ENCODE data around the gene GALNTL6.
"Not testable (repeated sequence)": the region's sequence is repeated elsewhere in the genome, so short reads cannot be mapped to it uniquely, and the experiment has no call there.

GALNTL6 gene

GRCh38 chr4:173009129-173009823, 1196.1 kb downstream of the GALNTL6 start:
- Mint-ChIP-seq H3K36me3 (no peaks in the 10 kb centered on the region), H3K9me3 (no peaks in the 10 kb centered on the region), H3K27me3 (no peaks in the 10 kb centered on the region), H3K4me3 (no peak overlapping the region), H3K4me1 (no peaks in the 10 kb centered on the region), H3K27ac (no peak overlapping the region)

GRCh38 chr4:173012608-173013007, 1199.4 kb downstream of the GALNTL6 start:
- Mint-ChIP-seq H3K9me3 (no peaks in the 10 kb centered on the region), H3K27me3 (no peaks in the 10 kb centered on the region), H3K4me1 (no peaks in the 10 kb centered on the region), H3K27ac (no peak overlapping the region), H3K4me3 (no peak overlapping the region), H3K36me3 (no peaks in the 10 kb centered on the region)

GRCh38 chr4:173013232-173013930, 1200.2 kb downstream of the GALNTL6 start:
- Mint-ChIP-seq H3K27ac (no peak overlapping the region), H3K36me3 (no peaks in the 10 kb centered on the region), H3K9me3 (no peaks in the 10 kb centered on the region), H3K4me1 (no peaks in the 10 kb centered on the region), H3K27me3 (no peaks in the 10 kb centered on the region), H3K4me3 (no peak overlapping the region)

GRCh38 chr4:173014113-173014558, 1200.9 kb downstream of the GALNTL6 start:
- no peaks in the 10 kb centered on the region for H3K36me3 Mint-ChIP-seq
- H3K27ac Mint-ChIP-seq = no peak overlapping the region
- H3K4me1 Mint-ChIP-seq = no peaks in the 10 kb centered on the region
- no peaks in the 10 kb centered on the region for H3K9me3 Mint-ChIP-seq
- no peak overlapping the region for H3K4me3 Mint-ChIP-seq
- no peaks in the 10 kb centered on the region for H3K27me3 Mint-ChIP-seq

GRCh38 chr4:173014836-173015235, 1201.6 kb downstream of the GALNTL6 start:
- Mint-ChIP-seq H3K4me1 (no peaks in the 10 kb centered on the region), H3K4me3 (no peak overlapping the region), H3K9me3 (no peaks in the 10 kb centered on the region), H3K36me3 (no peaks in the 10 kb centered on the region), H3K27me3 (no peaks in the 10 kb centered on the region), H3K27ac (no peak overlapping the region)

GRCh38 chr4:173017802-173018201, 1204.6 kb downstream of the GALNTL6 start:
- H3K4me3 Mint-ChIP-seq = no peak overlapping the region
- no peaks in the 10 kb centered on the region for H3K36me3 Mint-ChIP-seq
- no peak overlapping the region for H3K27ac Mint-ChIP-seq
- H3K9me3 Mint-ChIP-seq = no peaks in the 10 kb centered on the region
- H3K4me1 Mint-ChIP-seq = no peaks in the 10 kb centered on the region
- no peaks in the 10 kb centered on the region for H3K27me3 Mint-ChIP-seq

- Mint-ChIP-seq H3K27ac (no peak overlapping the region), H3K9me3 (no peaks in the 10 kb centered on the region), H3K4me1 (no peaks in the 10 kb centered on the region), H3K27me3 (no peaks in the 10 kb centered on the region), H3K4me3 (no peak overlapping the region), H3K36me3 (no peaks in the 10 kb centered on the region)
Observed at GRCh38 chr4:173018446-173018845, 1205.2 kb downstream of the GALNTL6 start.

GRCh38 chr4:173019664-173020063, 1206.5 kb downstream of the GALNTL6 start:
- no peaks in the 10 kb centered on the region for H3K4me1 Mint-ChIP-seq

GRCh38 chr4:173021746-173022573, 1208.8 kb downstream of the GALNTL6 start:
- not testable (repeated sequence) for H3K27me3 Mint-ChIP-seq, H3K4me3 Mint-ChIP-seq, H3K9me3 Mint-ChIP-seq, H3K36me3 Mint-ChIP-seq, H3K4me1 Mint-ChIP-seq, H3K27ac Mint-ChIP-seq

More at GRCh38 chr4:173019664-173020063, 1206.5 kb downstream of the GALNTL6 start:
- no peaks in the 10 kb centered on the region for H3K9me3 Mint-ChIP-seq
- no peaks in the 10 kb centered on the region for H3K36me3 Mint-ChIP-seq
- no peaks in the 10 kb centered on the region for H3K27me3 Mint-ChIP-seq
- no peak overlapping the region for H3K4me3 Mint-ChIP-seq
- no peak overlapping the region for H3K27ac Mint-ChIP-seq

GRCh38 chr4:173024203-173024602, 1211.0 kb downstream of the GALNTL6 start:
- Mint-ChIP-seq H3K4me1 (peaks cover 5% of the 10 kb centered on the region), H3K4me3 (no peak overlapping the region), H3K27me3 (no peaks in the 10 kb centered on the region), H3K27ac (no peak overlapping the region), H3K9me3 (no peaks in the 10 kb centered on the region), H3K36me3 (no peaks in the 10 kb centered on the region)

- Mint-ChIP-seq H3K27ac (no peak overlapping the region), H3K36me3 (no peaks in the 10 kb centered on the region), H3K4me3 (no peak overlapping the region)
Observed at GRCh38 chr4:173025131-173025530, 1211.9 kb downstream of the GALNTL6 start.

GRCh38 chr4:173037242-173037641, 1224.0 kb downstream of the GALNTL6 start:
- no peaks in the 10 kb centered on the region for H3K4me1 Mint-ChIP-seq
- no peaks in the 10 kb centered on the region for H3K9me3 Mint-ChIP-seq
- H3K4me3 Mint-ChIP-seq = no peak overlapping the region
- H3K27ac Mint-ChIP-seq = no peak overlapping the region
- H3K27me3 Mint-ChIP-seq = peaks cover 3% of the 10 kb centered on the region
- H3K36me3 Mint-ChIP-seq = no peaks in the 10 kb centered on the region

More at GRCh38 chr4:173025131-173025530, 1211.9 kb downstream of the GALNTL6 start:
- Mint-ChIP-seq H3K4me1 (peaks cover 5% of the 10 kb centered on the region), H3K9me3 (no peaks in the 10 kb centered on the region), H3K27me3 (no peaks in the 10 kb centered on the region)

- Mint-ChIP-seq H3K4me3 (no peak overlapping the region), H3K27ac (no peak overlapping the region), H3K4me1 (no peaks in the 10 kb centered on the region), H3K27me3 (peaks cover 9% of the 10 kb centered on the region), H3K36me3 (no peaks in the 10 kb centered on the region), H3K9me3 (no peaks in the 10 kb centered on the region)
Observed at GRCh38 chr4:173038192-173038896, 1225.1 kb downstream of the GALNTL6 start.

GRCh38 chr4:173039617-173040577, 1226.7 kb downstream of the GALNTL6 start:
- Mint-ChIP-seq H3K27me3 (peaks cover 18% of the 10 kb centered on the region), H3K36me3 (peaks cover 2% of the 10 kb centered on the region), H3K27ac (no peak overlapping the region), H3K4me3 (no peak overlapping the region), H3K9me3 (no peaks in the 10 kb centered on the region), H3K4me1 (no peaks in the 10 kb centered on the region)

Data from activated naive CD4-positive, alpha-beta T cell treated with anti-CD3 and anti-CD28 coated beads, Interleukin-2, amount 50 U/mL, for 24 hours (primary cell).